Frontal cortex (tissue), 4 donors: Measurements from ENCODE around the gene FXYD4. TPM values are rescaled to one million over a fixed set of nuclear protein-coding genes. Genes with fewer than 3 reads are reported as not detected.

Source experiments
- DNase-seq, 2 donors: peaks; one replicate each; pipeline ENCODE4 v3.0.0; 2012; ENCODE audit warnings: low spot score in 2 of 2
- FAIRE-seq: peaks from 2 replicates; lab custom pipeline; 2012; peaks lifted over from hg19 to GRCh38; lab: Jason Lieb, UNC
- total RNA-seq: library from RNA; depleted of rRNA; stranded (reverse); fragments of >200 nt; gene quantifications from one replicate; pipeline ENCODE4 v1.2.3, GENCODE V29; 2014
- donor health status: control.
- donor health status: control.
- donor health status: control.

Gene FXYD4
- total RNA-seq, 1 donor from 2014 or later: not detected

DNA sequence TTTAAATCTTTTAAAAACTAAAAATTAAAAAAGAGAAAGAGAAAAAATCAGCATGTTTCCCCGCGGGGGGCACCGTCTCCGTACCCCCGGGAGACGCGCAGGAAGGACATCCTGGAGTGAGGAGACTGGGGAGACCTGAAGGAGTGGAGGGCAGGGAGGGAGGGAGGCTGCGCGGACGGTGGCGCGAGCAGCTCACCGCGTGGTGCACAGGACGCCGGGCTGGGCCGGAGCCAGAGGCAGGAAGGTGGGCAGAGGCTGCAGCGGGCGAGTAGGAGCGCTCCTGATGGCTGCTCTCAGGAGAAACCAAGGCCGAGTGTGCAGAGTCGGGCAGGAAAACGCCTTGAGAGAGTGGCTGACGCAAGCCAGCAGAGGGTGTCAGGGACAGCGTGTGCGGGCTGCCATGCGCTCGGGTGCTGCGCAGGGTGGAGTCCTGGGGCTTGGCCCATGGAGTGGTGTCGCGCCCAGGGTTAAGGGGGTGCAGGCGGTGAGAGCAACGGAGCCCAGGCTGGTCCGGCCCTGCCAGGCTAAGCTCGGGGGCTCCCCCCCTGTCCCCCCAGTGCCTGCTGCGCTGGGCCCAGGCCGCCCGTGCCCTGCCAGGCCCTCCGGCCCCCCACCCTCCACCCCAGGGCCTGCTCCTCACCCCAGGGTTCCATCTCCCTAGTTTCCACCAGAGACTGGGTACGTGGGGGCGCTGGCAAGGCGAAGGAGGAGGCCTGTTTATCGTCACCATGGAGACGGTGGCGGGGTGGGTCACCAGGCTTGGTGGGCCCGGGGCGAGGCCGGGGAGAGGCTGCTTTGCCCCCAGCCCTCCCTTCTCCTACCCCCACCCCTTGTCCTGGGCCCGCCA lies 28.9 kb upstream of the FXYD4 start:
- no peak for FAIRE-seq
- no peak for DNase-seq

DNA sequence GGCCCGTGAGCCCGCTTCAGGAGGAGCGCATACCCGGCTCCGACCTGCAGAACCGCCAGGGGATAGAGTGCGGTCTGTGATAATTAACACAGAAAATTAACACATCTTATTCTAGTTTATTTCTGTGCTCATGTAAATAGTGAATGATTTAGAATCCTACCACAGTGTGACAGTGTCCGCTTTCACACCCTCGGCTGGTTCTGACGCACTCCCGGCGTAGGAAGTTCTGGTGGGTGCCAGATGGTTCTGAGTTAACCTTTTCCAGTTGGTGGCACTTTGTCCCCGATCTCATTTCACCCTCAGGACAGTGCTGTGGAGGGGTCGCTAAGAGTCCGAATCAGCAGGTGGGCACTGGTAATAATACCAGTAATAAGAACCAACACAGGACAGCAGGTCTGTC lies 28.3 kb upstream of the FXYD4 start:
- FAIRE-seq (no peak), DNase-seq (no peak)

GRCh38 chr10:43344051-43344450 lies 27.4 kb upstream of the FXYD4 start:
- FAIRE-seq (no peak), DNase-seq (no peak)

GRCh38 chr10:43347997-43348396 lies 23.4 kb upstream of the FXYD4 start:
- no peak for DNase-seq
- FAIRE-seq: no peak

DNA sequence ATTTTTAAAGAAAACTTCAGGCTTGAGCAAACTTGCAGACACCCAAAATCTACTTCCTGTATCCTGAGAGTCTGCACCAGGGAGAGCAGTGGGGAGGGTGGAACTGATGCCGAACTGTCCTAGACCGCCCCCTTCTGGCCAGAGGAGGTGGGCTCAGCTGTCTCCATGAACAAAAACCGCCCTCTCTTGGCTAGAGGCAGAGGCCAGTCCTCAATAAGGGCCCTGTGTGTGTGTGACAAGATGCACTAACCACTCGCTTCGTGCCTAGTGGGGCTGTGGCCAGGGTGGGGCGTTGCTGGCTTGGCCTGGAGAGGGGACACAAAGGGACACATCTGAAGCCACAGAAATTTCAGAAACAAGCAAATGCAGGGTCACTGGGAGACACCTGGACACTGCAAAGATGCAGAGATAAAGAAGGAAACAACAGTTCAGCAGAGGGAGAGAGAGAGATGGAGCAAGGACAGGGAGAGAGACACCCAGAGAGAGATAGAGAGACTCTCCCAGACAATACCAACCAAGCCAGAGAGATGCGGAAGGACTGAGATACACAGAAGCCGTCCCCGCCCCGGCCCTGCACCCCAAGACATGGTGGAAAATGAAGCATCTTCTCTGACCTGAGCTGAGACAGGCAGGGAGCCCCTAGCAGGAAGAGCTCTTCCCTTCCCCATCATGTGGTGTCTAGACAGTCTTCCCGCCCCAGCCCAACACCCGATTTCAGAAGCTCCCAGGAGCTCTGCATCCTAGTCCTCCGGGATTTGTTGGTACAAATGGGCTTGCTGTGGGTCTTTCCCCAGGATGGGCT lies 22.7 kb upstream of the FXYD4 start:
- peak; percentile 95 for FAIRE-seq
- peak; percentile 92 for DNase-seq

DNA sequence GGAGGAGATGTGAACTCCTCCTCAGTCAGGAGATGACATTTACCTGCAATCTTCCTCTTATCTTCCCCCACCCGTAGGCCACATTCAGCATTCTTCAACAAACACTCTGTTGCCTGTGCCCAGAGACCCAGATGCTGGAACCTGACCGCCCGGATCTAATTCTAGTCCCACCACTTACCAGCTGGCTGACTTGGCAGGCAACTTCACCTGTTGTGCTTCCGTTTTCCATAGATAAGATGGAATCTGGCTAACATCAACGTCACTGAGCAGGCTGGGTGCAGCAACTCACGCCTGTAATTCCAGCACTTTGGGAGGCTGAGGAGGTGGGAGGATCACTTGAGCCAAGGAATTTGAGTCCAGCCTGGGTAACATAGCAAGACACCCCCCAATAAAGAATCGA lies 21.3 kb upstream of the FXYD4 start:
- DNase-seq: no peak
- no peak for FAIRE-seq

DNA sequence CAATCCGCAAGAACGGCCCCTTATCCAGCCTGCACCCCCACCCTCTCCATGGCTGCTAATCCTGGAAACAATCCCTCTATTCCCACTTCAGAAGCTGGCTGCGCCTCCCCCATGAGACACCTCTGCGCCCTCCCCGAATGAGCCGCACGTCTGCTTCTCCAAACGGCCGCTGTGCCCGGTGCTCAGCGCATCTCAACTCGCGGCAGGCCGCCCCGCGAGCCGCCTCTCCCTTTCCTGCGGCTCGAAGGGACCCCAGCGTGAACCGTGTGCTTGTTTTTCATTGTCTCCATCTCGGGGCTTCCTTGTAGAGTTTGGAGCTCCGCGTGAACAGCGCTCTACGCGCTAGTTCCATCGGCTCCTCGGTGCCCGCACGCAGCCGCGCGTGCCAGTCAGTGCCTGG lies 20.8 kb upstream of the FXYD4 start:
- FAIRE-seq (no peak), DNase-seq (no peak)

GRCh38 chr10:43351301-43351700 lies 20.1 kb upstream of the FXYD4 start:
- FAIRE-seq: no peak
- no peak for DNase-seq

DNA sequence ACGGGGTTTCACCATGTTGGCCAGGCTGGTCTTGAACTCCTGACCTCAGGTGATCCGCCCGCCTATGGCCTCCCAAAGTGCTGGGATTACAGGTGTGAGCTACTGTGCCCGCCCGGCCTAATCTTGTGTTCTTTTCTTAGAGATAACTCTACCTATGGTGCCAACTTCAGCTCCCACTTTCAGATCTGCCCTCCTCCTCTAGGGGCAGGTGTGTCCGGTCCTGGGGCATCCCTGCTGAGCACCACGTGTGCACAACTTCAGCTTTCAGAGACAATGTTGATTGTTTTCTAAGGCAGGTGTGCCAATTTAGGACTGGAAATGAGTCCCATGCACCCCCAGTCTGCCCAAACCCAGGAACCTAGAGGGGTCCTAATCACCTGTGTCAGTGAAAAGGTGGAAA lies 18.5 kb upstream of the FXYD4 start:
- FAIRE-seq: no peak

GRCh38 chr10:43353495-43354329 lies 17.7 kb upstream of the FXYD4 start:
- DNase-seq (no peak), FAIRE-seq (no peak)

More for the DNA sequence above, 18.5 kb upstream of the FXYD4 start:
- no peak for DNase-seq

DNA sequence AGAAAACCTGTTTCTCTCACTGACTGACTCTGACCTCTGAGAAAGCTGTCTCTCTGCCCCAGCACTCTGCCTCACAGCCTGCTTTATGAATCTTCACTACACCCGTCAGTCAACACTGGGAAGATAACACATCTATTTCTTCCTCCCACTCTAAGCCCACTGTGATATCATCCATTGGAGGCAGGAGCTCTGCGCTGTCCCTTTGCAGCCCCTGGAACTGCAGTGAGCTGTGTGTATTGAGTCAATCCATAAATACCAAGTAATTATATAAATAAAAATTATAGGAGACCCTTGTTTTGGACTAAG lies 17.2 kb upstream of the FXYD4 start:
- DNase-seq (no peak), FAIRE-seq (no peak)

- no peak for DNase-seq
- FAIRE-seq: no peak
Measured at GRCh38 chr10:43354879-43355380, 16.5 kb upstream of the FXYD4 start.

DNA sequence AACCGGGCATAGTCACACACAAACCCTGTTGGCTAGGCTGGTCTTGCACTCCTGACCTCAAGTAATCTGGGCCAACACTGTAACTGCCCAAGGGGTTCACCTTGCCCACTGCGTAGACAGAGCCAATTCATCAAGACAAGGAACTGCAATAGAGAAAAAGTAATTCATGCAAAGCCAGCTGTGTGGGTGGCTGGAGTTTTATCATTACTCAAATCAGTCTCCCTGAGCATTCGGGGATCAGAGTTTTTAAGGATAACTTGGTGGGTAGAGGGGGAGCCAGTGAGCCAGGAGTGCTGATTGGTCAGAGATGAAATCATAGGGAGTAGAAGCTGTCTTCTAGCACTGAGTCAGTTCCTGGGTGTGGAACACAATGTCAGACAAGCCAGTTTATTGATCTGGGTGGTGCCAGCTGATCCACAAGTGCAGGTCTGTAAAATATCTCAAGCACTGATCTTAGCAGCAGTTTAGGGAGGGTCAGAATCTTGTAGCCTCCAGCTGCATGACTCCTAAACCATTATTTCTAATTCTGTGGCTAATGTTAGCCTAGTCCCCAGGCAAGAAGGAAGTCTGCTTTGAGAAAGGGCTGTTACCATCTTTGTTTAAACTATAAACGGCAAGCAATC lies 15.6 kb upstream of the FXYD4 start:
- FAIRE-seq: no peak
- no peak for DNase-seq

GRCh38 chr10:43360086-43360485 lies 11.3 kb upstream of the FXYD4 start:
- DNase-seq (no peak), FAIRE-seq (no peak)

- DNase-seq: no peak
Measured at GRCh38 chr10:43361547-43362190, 9.8 kb upstream of the FXYD4 start.

GRCh38 chr10:43362191-43362839 lies 9.1 kb upstream of the FXYD4 start:
- no peak for FAIRE-seq
- DNase-seq: peak; percentile 62 to 87

More at GRCh38 chr10:43361547-43362190, 9.8 kb upstream of the FXYD4 start:
- FAIRE-seq: no peak

DNA sequence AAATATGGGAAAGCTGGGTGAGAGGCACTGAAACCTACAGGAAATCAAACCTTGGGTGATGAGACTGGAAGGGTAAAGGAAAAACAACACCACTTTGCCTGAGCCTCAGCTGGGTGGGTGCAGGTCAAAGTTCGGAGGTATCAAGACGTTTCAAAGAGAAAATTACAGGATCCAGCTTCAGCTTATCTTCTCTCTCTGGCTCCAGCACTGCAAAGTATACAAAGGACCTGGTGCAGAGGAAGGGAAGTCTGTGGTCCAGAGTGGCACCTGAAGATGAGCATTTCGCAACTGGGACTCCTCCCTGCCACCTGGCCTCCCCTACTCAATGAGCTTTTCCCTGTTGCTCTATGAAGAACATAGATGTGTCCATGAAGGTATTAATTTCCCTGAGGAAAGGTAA lies 6.4 kb upstream of the FXYD4 start:
- no peak for FAIRE-seq
- no peak for DNase-seq

DNA sequence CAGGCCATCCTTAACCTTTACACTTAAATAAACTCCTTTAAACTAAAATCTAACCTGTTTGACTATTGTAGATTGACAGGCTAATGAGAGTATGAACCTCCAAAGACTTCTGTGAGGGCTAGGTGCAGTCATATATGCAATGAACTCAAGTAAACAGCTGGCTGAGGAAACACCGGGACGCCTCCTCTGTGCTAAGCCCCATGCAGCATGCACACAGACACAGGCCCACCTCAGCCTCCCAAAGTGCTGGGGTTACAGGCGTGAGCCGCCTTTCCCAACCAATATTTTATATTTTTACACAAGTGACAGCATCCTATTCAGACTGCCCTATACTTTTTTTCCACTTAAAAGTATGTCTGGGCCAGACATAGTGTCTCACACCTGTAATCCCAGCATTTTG lies 1.5 kb upstream of the FXYD4 start:
- FAIRE-seq: no peak

GRCh38 chr10:43370671-43371215 lies 693 bp upstream of the FXYD4 start:
- no peak for DNase-seq
- FAIRE-seq: no peak

More for the DNA sequence above, 1.5 kb upstream of the FXYD4 start:
- no peak for DNase-seq
